Measurements from ENCODE around the gene CDK18.

Gene CDK18

DNA sequence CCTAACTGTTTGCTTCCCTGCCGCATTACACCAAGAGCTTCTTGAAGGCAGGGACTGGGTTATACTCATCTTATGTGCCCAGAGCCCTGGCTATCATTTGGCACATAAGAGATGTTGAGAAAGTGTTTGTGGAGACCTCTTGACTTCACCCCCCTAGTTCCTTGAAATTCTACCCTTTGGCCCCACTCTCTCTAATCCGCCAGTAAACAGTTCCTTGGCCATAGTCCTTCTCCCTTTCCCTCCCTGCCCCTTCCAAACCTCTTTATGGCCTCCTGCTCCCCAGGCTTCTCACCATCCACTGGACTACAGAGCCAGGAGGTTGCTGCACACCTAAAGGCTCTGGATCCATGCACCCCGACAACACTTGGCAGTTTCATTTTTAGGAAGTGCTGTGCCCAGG, 1.5 kb upstream of the CDK18 start:
- Histone ChIP-seq H3K4me1 (ENCODE audit: control insufficient read depth, low read depth, low read length) (peaks cover 11% of the 10 kb centered on the region), H3K18ac (ENCODE audit: low read length) (no peak overlapping the region), H3K4ac (ENCODE audit: low read depth, low read length) (no peak overlapping the region), H3K27me3 (ENCODE audit: insufficient read depth, low read length, poor library complexity) (no peaks in the 10 kb centered on the region), H2BK15ac (replicated peaks; ENCODE audit: low read depth) (no peak overlapping the region), H2BK5ac (ENCODE audit: low read length) (no peak overlapping the region), H3K79me1 (ENCODE audit: low read length) (peaks cover 10% of the 10 kb centered on the region), H3K79me2 (ENCODE audit: control insufficient read depth, insufficient read depth, low read length) (peaks cover 4% of the 10 kb centered on the region), H4K5ac (ENCODE audit: low read length) (no peak overlapping the region), H3K36me3 (ENCODE audit: control insufficient read depth, insufficient read depth, low read length) (no peaks in the 10 kb centered on the region), H2BK120ac (ENCODE audit: low read depth, low read length) (no peak overlapping the region), H3K4me2 (ENCODE audit: low read length) (no peak overlapping the region), H3K9ac (ENCODE audit: low read length) (no peak overlapping the region), H4K8ac (ENCODE audit: low read depth, low read length) (no peak overlapping the region), H3K27ac (ENCODE audit: low read depth, low read length) (no peak overlapping the region), H2AK5ac (ENCODE audit: low read length) (no peak overlapping the region), H3K56ac (ENCODE audit: low read length) (no peak overlapping the region), H3K4me3 (ENCODE audit: low read length) (no peak overlapping the region), H3K23ac (ENCODE audit: low read length) (no peak overlapping the region)
- no peak for DNase-seq
- WGBS (ENCODE audit: extremely low coverage, insufficient coverage, low lambda C conversion rate), result no CpG with 5 or more reads among the region's 3 CpGs

- peak; percentile 66 for DNase-seq
- Histone ChIP-seq H3K56ac (ENCODE audit: low read length) (peak overlapping the region; percentile 90), H3K79me1 (ENCODE audit: low read length) (peaks cover 10% of the 10 kb centered on the region), H3K4me2 (ENCODE audit: low read length) (peak overlapping the region; percentile 38), H3K79me2 (ENCODE audit: control insufficient read depth, insufficient read depth, low read length) (peaks cover 4% of the 10 kb centered on the region), H2BK5ac (ENCODE audit: low read length) (no peak overlapping the region), H4K8ac (ENCODE audit: low read depth, low read length) (no peak overlapping the region), H3K18ac (ENCODE audit: low read length) (peak overlapping the region; percentile 20), H3K23ac (ENCODE audit: low read length) (no peak overlapping the region), H3K4me1 (ENCODE audit: control insufficient read depth, low read depth, low read length) (peaks cover 11% of the 10 kb centered on the region), H2BK15ac (replicated peaks; ENCODE audit: low read depth) (no peak overlapping the region), H4K5ac (ENCODE audit: low read length) (no peak overlapping the region), H3K27me3 (ENCODE audit: insufficient read depth, low read length, poor library complexity) (no peaks in the 10 kb centered on the region), H3K36me3 (ENCODE audit: control insufficient read depth, insufficient read depth, low read length) (no peaks in the 10 kb centered on the region), H3K27ac (ENCODE audit: low read depth, low read length) (no peak overlapping the region), H3K4me3 (ENCODE audit: low read length) (peak overlapping the region; percentile 58), H2AK5ac (ENCODE audit: low read length) (no peak overlapping the region), H3K9ac (ENCODE audit: low read length) (peak overlapping the region; percentile 70), H3K4ac (ENCODE audit: low read depth, low read length) (peak overlapping the region; percentile 38), H2BK120ac (ENCODE audit: low read depth, low read length) (peak overlapping the region; percentile 6)
- WGBS (ENCODE audit: extremely low coverage, insufficient coverage, low lambda C conversion rate), result no CpG with 5 or more reads among the region's 18 CpGs
These were observed 734 bp downstream of the CDK18 start for GRCh38 chr1:205505076-205505729.

- H3K9ac ChIP-seq (ENCODE audit: low read length), result peak overlapping the region; percentile 60
- no peak for DNase-seq
- H3K79me1 ChIP-seq (ENCODE audit: low read length), result peaks cover 10% of the 10 kb centered on the region
- no peak overlapping the region for H3K18ac ChIP-seq (ENCODE audit: low read length)
- peaks cover 4% of the 10 kb centered on the region for H3K79me2 ChIP-seq (ENCODE audit: control insufficient read depth, insufficient read depth, low read length)
- H2BK120ac ChIP-seq (ENCODE audit: low read depth, low read length), result no peak overlapping the region
- no peaks in the 10 kb centered on the region for H3K27me3 ChIP-seq (ENCODE audit: insufficient read depth, low read length, poor library complexity)
- H4K8ac ChIP-seq (ENCODE audit: low read depth, low read length), result no peak overlapping the region
- peak overlapping the region; percentile 38 for H3K4me2 ChIP-seq (ENCODE audit: low read length)
- H2BK5ac ChIP-seq (ENCODE audit: low read length), result no peak overlapping the region
- no peak overlapping the region for H2BK15ac ChIP-seq (replicated peaks; ENCODE audit: low read depth)
- no peak overlapping the region for H3K4ac ChIP-seq (ENCODE audit: low read depth, low read length)
- H3K27ac ChIP-seq (ENCODE audit: low read depth, low read length), result no peak overlapping the region
- H3K36me3 ChIP-seq (ENCODE audit: control insufficient read depth, insufficient read depth, low read length), result no peaks in the 10 kb centered on the region
- no peak overlapping the region for H4K5ac ChIP-seq (ENCODE audit: low read length)
- no peak overlapping the region for H3K23ac ChIP-seq (ENCODE audit: low read length)
- peaks cover 11% of the 10 kb centered on the region for H3K4me1 ChIP-seq (ENCODE audit: control insufficient read depth, low read depth, low read length)
- no peak overlapping the region for H2AK5ac ChIP-seq (ENCODE audit: low read length)
- no CpG with 5 or more reads among the region's 15 CpGs for WGBS (ENCODE audit: extremely low coverage, insufficient coverage, low lambda C conversion rate)
- peak overlapping the region; percentile 90 for H3K56ac ChIP-seq (ENCODE audit: low read length)
- H3K4me3 ChIP-seq (ENCODE audit: low read length), result no peak overlapping the region
These were observed 1.3 kb downstream of the CDK18 start for GRCh38 chr1:205505791-205506190.

DNA sequence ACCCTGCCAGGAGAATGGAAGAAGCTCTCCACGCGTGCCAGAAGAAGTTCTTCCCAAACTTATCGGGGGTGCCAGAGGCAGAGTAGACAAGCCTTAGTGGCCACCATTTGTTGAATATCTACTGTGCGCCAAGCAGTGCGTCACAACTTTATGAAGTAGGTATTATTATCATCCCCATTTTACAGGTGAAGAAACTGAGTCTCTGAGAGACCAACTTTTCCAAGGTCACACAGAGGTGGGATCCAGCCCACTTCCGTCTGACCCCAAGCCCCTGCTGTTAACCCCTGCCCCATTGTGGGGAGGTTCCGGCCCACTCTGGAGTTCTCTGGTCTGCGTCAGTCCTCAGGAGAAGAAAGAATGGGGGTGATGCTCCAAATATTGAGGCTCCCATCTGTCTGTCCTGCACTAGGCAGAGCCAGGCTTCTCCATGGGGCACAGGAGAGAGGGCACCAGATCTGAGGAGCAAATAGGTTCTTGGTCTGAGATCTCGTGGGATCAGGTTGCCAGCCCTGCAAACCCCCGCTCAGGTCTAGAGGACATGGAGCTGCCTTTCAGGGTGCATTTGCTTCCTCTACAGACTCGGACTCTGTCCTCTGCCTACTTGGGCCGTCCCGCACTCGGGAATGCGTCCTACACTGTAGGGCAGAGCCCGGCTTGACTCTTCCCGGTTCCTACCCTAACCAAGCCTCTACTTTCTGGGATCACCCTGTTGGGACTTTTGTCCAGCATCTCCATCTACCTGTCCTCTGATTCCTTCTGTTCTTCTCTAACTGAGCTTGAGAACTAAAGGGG, 2.1 kb downstream of the CDK18 start:
- Histone ChIP-seq H3K4me3 (ENCODE audit: low read length) (no peak overlapping the region), H3K27me3 (ENCODE audit: insufficient read depth, low read length, poor library complexity) (no peaks in the 10 kb centered on the region), H3K4me2 (ENCODE audit: low read length) (no peak overlapping the region)

GRCh38 chr1:205508227-205508714, 3.8 kb downstream of the CDK18 start:
- Histone ChIP-seq H3K79me2 (ENCODE audit: control insufficient read depth, insufficient read depth, low read length) (peaks cover 4% of the 10 kb centered on the region), H3K27ac (ENCODE audit: low read depth, low read length) (no peak overlapping the region), H3K27me3 (ENCODE audit: insufficient read depth, low read length, poor library complexity) (no peaks in the 10 kb centered on the region)

More for the DNA sequence above, 2.1 kb downstream of the CDK18 start:
- H4K8ac ChIP-seq (ENCODE audit: low read depth, low read length), result no peak overlapping the region
- H2BK120ac ChIP-seq (ENCODE audit: low read depth, low read length), result no peak overlapping the region
- no peak for DNase-seq
- H3K79me2 ChIP-seq (ENCODE audit: control insufficient read depth, insufficient read depth, low read length), result peaks cover 4% of the 10 kb centered on the region
- H3K18ac ChIP-seq (ENCODE audit: low read length), result no peak overlapping the region
- no peaks in the 10 kb centered on the region for H3K36me3 ChIP-seq (ENCODE audit: control insufficient read depth, insufficient read depth, low read length)
- H3K4me1 ChIP-seq (ENCODE audit: control insufficient read depth, low read depth, low read length), result peaks cover 11% of the 10 kb centered on the region
- no peak overlapping the region for H3K9ac ChIP-seq (ENCODE audit: low read length)
- H3K56ac ChIP-seq (ENCODE audit: low read length), result no peak overlapping the region
- H3K23ac ChIP-seq (ENCODE audit: low read length), result no peak overlapping the region
- no peak overlapping the region for H3K4ac ChIP-seq (ENCODE audit: low read depth, low read length)
- no CpG with 5 or more reads among the region's 17 CpGs for WGBS (ENCODE audit: extremely low coverage, insufficient coverage, low lambda C conversion rate)
- no peak overlapping the region for H2BK5ac ChIP-seq (ENCODE audit: low read length)
- H2AK5ac ChIP-seq (ENCODE audit: low read length), result no peak overlapping the region
- H4K5ac ChIP-seq (ENCODE audit: low read length), result no peak overlapping the region
- no peak overlapping the region for H2BK15ac ChIP-seq (replicated peaks; ENCODE audit: low read depth)
- H3K27ac ChIP-seq (ENCODE audit: low read depth, low read length), result no peak overlapping the region
- H3K79me1 ChIP-seq (ENCODE audit: low read length), result peaks cover 10% of the 10 kb centered on the region

More at GRCh38 chr1:205508227-205508714, 3.8 kb downstream of the CDK18 start:
- H3K56ac ChIP-seq (ENCODE audit: low read length), result no peak overlapping the region
- H2AK5ac ChIP-seq (ENCODE audit: low read length), result no peak overlapping the region
- H2BK15ac ChIP-seq (replicated peaks; ENCODE audit: low read depth), result no peak overlapping the region
- H4K5ac ChIP-seq (ENCODE audit: low read length), result no peak overlapping the region
- no CpG with 5 or more reads among the region's 5 CpGs for whole genome bisulfite sequencing (ENCODE audit: extremely low coverage, insufficient coverage, low lambda C conversion rate)
- no peak overlapping the region for H3K4ac ChIP-seq (ENCODE audit: low read depth, low read length)
- H3K4me3 ChIP-seq (ENCODE audit: low read length), result no peak overlapping the region
- no peak overlapping the region for H2BK5ac ChIP-seq (ENCODE audit: low read length)
- peaks cover 10% of the 10 kb centered on the region for H3K79me1 ChIP-seq (ENCODE audit: low read length)
- H3K23ac ChIP-seq (ENCODE audit: low read length), result no peak overlapping the region
- H3K36me3 ChIP-seq (ENCODE audit: control insufficient read depth, insufficient read depth, low read length), result no peaks in the 10 kb centered on the region
- no peak overlapping the region for H3K9ac ChIP-seq (ENCODE audit: low read length)
- no peak for DNase-seq
- H2BK120ac ChIP-seq (ENCODE audit: low read depth, low read length), result no peak overlapping the region
- no peak overlapping the region for H3K18ac ChIP-seq (ENCODE audit: low read length)
- no peak overlapping the region for H4K8ac ChIP-seq (ENCODE audit: low read depth, low read length)
- no peak overlapping the region for H3K4me2 ChIP-seq (ENCODE audit: low read length)
- peaks cover 4% of the 10 kb centered on the region for H3K4me1 ChIP-seq (ENCODE audit: control insufficient read depth, low read depth, low read length)
